ENCODE measurements around the gene WIZ. TPM values are rescaled to one million over a fixed set of nuclear protein-coding genes. Genes with fewer than 3 reads are reported as not detected.

WIZ gene
- total RNA-seq, 6 donors from 2014 or later = 28.7 to 112 (median 40.8) TPM

DNA sequence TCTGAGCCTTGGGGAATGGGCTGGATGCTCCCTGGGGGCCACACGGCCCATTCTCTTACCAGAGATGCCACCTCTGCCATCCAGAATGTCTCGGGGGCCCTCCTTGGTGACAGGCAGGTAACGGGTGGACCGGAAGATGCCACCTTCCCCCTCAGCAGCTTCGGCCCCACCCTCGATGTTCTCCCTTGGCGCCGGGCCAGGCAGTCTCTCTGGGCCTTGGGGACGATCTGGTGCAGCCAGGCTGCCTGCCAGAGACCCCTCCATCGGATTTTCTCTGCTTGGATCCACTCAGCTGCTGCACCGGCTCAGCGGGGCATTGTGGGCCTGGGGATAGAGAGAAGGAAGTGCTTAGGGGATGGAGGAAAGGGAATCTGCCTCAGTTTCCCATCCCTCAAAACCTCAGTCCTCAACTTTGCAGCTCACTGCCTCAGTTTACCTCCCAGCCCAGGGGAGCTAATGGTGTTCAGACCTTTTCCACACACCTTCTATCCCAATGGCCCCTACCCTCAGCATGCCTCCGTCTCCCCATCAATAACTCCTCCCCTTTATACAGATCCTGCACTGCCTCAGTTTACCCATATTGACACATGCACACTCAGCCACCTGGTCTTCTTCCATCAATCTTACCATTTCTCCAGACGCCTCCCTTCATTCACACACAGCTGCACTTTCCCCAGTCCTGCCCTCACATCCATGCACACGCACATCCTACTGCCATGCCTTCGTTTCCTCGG, 1.5 kb downstream of the WIZ start:
- peak overlapping the region in 2 of 4 donors; percentile 78 for H3K27ac ChIP-seq
- peak overlapping the region in 1 of 4 donors; percentile 92 for H3K4me3 ChIP-seq
- peaks cover 8 to 31% (median 18%) of the 10 kb centered on the region in 4 donors for H3K4me1 ChIP-seq
- H3K9me3 ChIP-seq = no peaks in the 10 kb centered on the region
- no peak for ATAC-seq (ENCODE audit: low FRiP score in 2 of 2)
- 66 to 70% methylated on average over 8 to 14 of the region's 17 CpGs for WGBS, 2 donors
- H3K36me3 ChIP-seq = peaks cover 0 to 6% (median 0%) of the 10 kb centered on the region in 4 donors
- no peaks in the 10 kb centered on the region for H3K27me3 ChIP-seq
- no peak for DNase-seq
- TF ChIP-seq POLR2A (IDR thresholded peaks at IDR 0.05) = no peak
- TF ChIP-seq POLR2AphosphoS5 (IDR thresholded peaks at IDR 0.05) = no peak
- TF ChIP-seq, protein P1, sequence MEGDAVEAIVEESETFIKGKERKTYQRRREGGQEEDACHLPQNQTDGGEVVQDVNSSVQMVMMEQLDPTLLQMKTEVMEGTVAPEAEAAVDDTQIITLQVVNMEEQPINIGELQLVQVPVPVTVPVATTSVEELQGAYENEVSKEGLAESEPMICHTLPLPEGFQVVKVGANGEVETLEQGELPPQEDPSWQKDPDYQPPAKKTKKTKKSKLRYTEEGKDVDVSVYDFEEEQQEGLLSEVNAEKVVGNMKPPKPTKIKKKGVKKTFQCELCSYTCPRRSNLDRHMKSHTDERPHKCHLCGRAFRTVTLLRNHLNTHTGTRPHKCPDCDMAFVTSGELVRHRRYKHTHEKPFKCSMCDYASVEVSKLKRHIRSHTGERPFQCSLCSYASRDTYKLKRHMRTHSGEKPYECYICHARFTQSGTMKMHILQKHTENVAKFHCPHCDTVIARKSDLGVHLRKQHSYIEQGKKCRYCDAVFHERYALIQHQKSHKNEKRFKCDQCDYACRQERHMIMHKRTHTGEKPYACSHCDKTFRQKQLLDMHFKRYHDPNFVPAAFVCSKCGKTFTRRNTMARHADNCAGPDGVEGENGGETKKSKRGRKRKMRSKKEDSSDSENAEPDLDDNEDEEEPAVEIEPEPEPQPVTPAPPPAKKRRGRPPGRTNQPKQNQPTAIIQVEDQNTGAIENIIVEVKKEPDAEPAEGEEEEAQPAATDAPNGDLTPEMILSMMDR (IDR thresholded peaks at IDR 0.05) = no peak
- no peak for TF ChIP-seq EP300 (IDR thresholded peaks at IDR 0.05)

DNA sequence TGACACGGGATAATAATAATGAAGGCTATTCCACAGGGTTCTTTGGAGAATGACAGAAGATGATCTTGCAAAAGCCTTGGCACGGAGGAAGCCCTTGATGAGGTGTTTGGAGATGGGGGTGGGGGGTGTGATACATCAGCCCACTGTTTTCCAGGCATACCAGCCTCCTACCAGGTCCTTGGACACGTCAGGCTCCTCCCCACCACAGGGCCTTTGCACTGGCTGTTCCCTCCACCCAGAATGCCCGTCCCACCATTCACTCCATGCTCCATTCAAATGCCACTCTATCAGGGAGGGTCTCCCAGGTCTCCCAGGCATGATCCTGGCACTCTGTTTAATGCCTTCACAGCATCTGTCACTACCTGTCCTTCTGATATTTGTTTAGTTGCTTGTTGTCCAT, 2.7 kb downstream of the WIZ start:
- peaks cover 7 to 19% (median 11%) of the 10 kb centered on the region in 4 donors for H3K4me1 ChIP-seq
- no peak overlapping the region for H3K4me3 ChIP-seq
- H3K27me3 ChIP-seq = no peaks in the 10 kb centered on the region
- TF ChIP-seq EP300 (IDR thresholded peaks at IDR 0.05) (no peak), POLR2A (IDR thresholded peaks at IDR 0.05) (no peak)
- TF ChIP-seq, protein P1 (IDR thresholded peaks at IDR 0.05) = no peak
- ATAC-seq (ENCODE audit: low FRiP score in 2 of 2) (no peak), DNase-seq (no peak)
- 77 to 83% methylated on average over 4 of the region's 4 CpGs for WGBS, 2 donors
- no peaks in the 10 kb centered on the region for H3K9me3 ChIP-seq
- H3K36me3 ChIP-seq = peaks cover 0 to 6% (median 0%) of the 10 kb centered on the region in 4 donors
- no peak overlapping the region for H3K27ac ChIP-seq

DNA sequence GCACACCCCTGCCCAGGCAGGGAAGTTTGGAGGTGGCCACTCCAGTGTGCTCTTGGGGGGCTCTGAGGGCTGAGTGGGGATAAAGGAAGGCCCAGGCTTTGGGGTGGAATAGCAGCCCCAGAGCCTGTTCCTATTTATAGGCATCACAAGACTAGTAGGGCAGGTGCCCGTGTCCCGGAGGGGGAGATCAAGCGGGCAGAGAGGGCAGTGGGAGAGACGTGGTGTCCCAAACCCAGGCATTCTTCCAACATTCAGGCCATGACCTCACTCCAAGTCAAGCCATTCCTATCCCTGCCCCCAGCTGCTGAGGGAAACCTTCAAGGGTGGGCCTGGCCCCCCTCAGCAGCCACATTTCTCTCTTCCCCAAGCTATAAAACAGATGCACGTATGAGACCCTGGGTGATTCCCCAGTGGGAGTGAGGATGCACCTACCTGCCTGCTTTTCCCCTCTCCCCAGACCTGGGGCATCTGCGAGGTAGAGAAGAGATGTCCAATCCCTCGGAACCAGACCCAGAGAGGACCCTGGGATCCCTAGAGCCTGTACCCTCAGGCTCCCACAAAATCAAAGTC, 3.9 kb downstream of the WIZ start:
- DNase-seq (no peak), ATAC-seq (ENCODE audit: low FRiP score in 2 of 2) (no peak)
- Histone ChIP-seq H3K27me3 (no peaks in the 10 kb centered on the region), H3K36me3 (peaks cover 0 to 6% (median 0%) of the 10 kb centered on the region in 4 donors), H3K4me1 (peaks cover 7 to 15% (median 11%) of the 10 kb centered on the region in 4 donors), H3K4me3 (no peak overlapping the region), H3K27ac (no peak overlapping the region), H3K9me3 (no peaks in the 10 kb centered on the region)
- WGBS, 2 donors = 74 to 75% methylated on average over 5 to 7 of the region's 7 CpGs
- no peak for TF ChIP-seq EP300 (IDR thresholded peaks at IDR 0.05)
- no peak for TF ChIP-seq POLR2A (IDR thresholded peaks at IDR 0.05)
- TF ChIP-seq, protein P1 (IDR thresholded peaks at IDR 0.05) = no peak
- TF ChIP-seq POLR2AphosphoS5 (IDR thresholded peaks at IDR 0.05) = no peak

- H3K4me1 ChIP-seq = peaks cover 7 to 14% (median 11%) of the 10 kb centered on the region in 4 donors
- ATAC-seq (ENCODE audit: low FRiP score in 2 of 2) (no peak), DNase-seq (no peak)
- no peak overlapping the region for H3K27ac ChIP-seq
- H3K9me3 ChIP-seq = no peaks in the 10 kb centered on the region
- WGBS, 2 donors = 90 to 91% methylated on average over 9 of the region's 9 CpGs
- no peak for TF ChIP-seq EP300 (IDR thresholded peaks at IDR 0.05)
- H3K4me3 ChIP-seq = no peak overlapping the region
- no peaks in the 10 kb centered on the region for H3K27me3 ChIP-seq
- H3K36me3 ChIP-seq = peaks cover 0 to 6% (median 0%) of the 10 kb centered on the region in 4 donors
Observed at GRCh38 chr19:15445227-15445605, 4.5 kb downstream of the WIZ start.

GRCh38 chr19:15444505-15445226, 5.1 kb downstream of the WIZ start:
- Histone ChIP-seq H3K9me3 (no peaks in the 10 kb centered on the region), H3K4me1 (peaks cover 7 to 10% (median 9%) of the 10 kb centered on the region in 4 donors), H3K4me3 (no peak overlapping the region), H3K36me3 (peaks cover 0 to 6% (median 0%) of the 10 kb centered on the region in 4 donors), H3K27ac (no peak overlapping the region), H3K27me3 (no peaks in the 10 kb centered on the region)
- DNase-seq = no peak
- WGBS, 2 donors = 83 to 95% methylated on average over 14 to 15 of the region's 15 CpGs
- no peak for ATAC-seq (ENCODE audit: low FRiP score in 2 of 2)
- TF ChIP-seq, protein P1 (IDR thresholded peaks at IDR 0.05) = no peak
- TF ChIP-seq POLR2A (IDR thresholded peaks at IDR 0.05) (no peak), POLR2AphosphoS5 (IDR thresholded peaks at IDR 0.05) (no peak), EP300 (IDR thresholded peaks at IDR 0.05) (no peak)
